ES-I3 (cell line): ENCODE measurements around the gene CCDC51.
A peak's percentile ranks its signal among the peaks of the same experiment; 100 is the strongest.
"Not testable (repeated sequence)": the region's sequence is repeated elsewhere in the genome, so short reads cannot be mapped to it uniquely, and the experiment has no call there.

Experiments
- H3K36me3 ChIP-seq: 2 replicates; pipeline ENCODE4 v1.6.1; 2013; ENCODE audit warnings: mild to moderate bottlenecking, low read length, control low read depth, moderate library complexity; ENCODE audit not compliant: insufficient read depth
- H3K4me1 ChIP-seq: 2 replicates; pipeline ENCODE4 v1.6.1; 2013; ENCODE audit warnings: mild to moderate bottlenecking, control low read depth, low read length; ENCODE audit not compliant: insufficient read depth
- H3K9ac ChIP-seq: 2 replicates; pipeline ENCODE4 v1.6.1; 2013; ENCODE audit warnings: low read depth, mild to moderate bottlenecking, low read length, moderate library complexity
- H3K9me3 ChIP-seq: 2 replicates; pipeline ENCODE4 v1.6.1; 2013; ENCODE audit warnings: mild to moderate bottlenecking, low read length, moderate library complexity; ENCODE audit not compliant: control insufficient read depth, insufficient read depth

CCDC51 gene

GRCh38 chr3:48470286-48470685, 30.4 kb upstream of the CCDC51 start:
- Histone ChIP-seq H3K36me3 (peaks cover 7% of the 10 kb centered on the region), H3K9me3 (no peaks in the 10 kb centered on the region), H3K4me1 (peaks cover 20% of the 10 kb centered on the region), H3K9ac (no peak overlapping the region)

- Histone ChIP-seq H3K9ac (no peak overlapping the region), H3K9me3 (no peaks in the 10 kb centered on the region), H3K4me1 (peaks cover 15% of the 10 kb centered on the region; the same call in 1 of the 2 replicates), H3K36me3 (peaks cover 7% of the 10 kb centered on the region)
Observed at GRCh38 chr3:48469046-48469915, 29.4 kb upstream of the CCDC51 start.

GRCh38 chr3:48468329-48468731, 28.4 kb upstream of the CCDC51 start:
- peaks cover 7% of the 10 kb centered on the region for H3K36me3 ChIP-seq
- peaks cover 10% of the 10 kb centered on the region; the same call in 1 of the 2 replicates for H3K4me1 ChIP-seq
- H3K9me3 ChIP-seq, result no peaks in the 10 kb centered on the region
- no peak overlapping the region for H3K9ac ChIP-seq

GRCh38 chr3:48467473-48468267, 27.8 kb upstream of the CCDC51 start:
- Histone ChIP-seq H3K36me3 (peaks cover 7% of the 10 kb centered on the region), H3K9ac (no peak overlapping the region), H3K9me3 (no peaks in the 10 kb centered on the region), H3K4me1 (peaks cover 10% of the 10 kb centered on the region; the same call in 1 of the 2 replicates)

- H3K36me3 ChIP-seq, result peaks cover 7% of the 10 kb centered on the region
- no peaks in the 10 kb centered on the region for H3K9me3 ChIP-seq
- no peak overlapping the region for H3K9ac ChIP-seq
- H3K4me1 ChIP-seq, result peaks cover 10% of the 10 kb centered on the region; the same call in 1 of the 2 replicates
Observed at GRCh38 chr3:48467110-48467454, 27.2 kb upstream of the CCDC51 start.

GRCh38 chr3:48466386-48467109, 26.6 kb upstream of the CCDC51 start:
- H3K36me3 ChIP-seq, result peaks cover 7% of the 10 kb centered on the region
- H3K9me3 ChIP-seq, result no peaks in the 10 kb centered on the region
- peak overlapping the region; percentile 21; the same call in 1 of the 2 replicates for H3K9ac ChIP-seq
- peaks cover 10% of the 10 kb centered on the region; the same call in 1 of the 2 replicates for H3K4me1 ChIP-seq

- Histone ChIP-seq H3K9ac (peak overlapping the region; percentile 21; the same call in 1 of the 2 replicates), H3K4me1 (peaks cover 10% of the 10 kb centered on the region; the same call in 1 of the 2 replicates), H3K36me3 (peaks cover 7% of the 10 kb centered on the region), H3K9me3 (no peaks in the 10 kb centered on the region)
Observed at GRCh38 chr3:48465531-48466378, 25.8 kb upstream of the CCDC51 start.

GRCh38 chr3:48465237-48465530, 25.3 kb upstream of the CCDC51 start:
- Histone ChIP-seq H3K4me1 (peaks cover 10% of the 10 kb centered on the region; the same call in 1 of the 2 replicates), H3K36me3 (peaks cover 11% of the 10 kb centered on the region), H3K9ac (no peak overlapping the region), H3K9me3 (no peaks in the 10 kb centered on the region)

- Histone ChIP-seq H3K36me3 (peaks cover 15% of the 10 kb centered on the region), H3K9ac (no peak overlapping the region), H3K9me3 (no peaks in the 10 kb centered on the region), H3K4me1 (peaks cover 10% of the 10 kb centered on the region; the same call in 1 of the 2 replicates)
Observed at GRCh38 chr3:48464713-48465221, 24.8 kb upstream of the CCDC51 start.

- Histone ChIP-seq H3K4me1 (peaks cover 10% of the 10 kb centered on the region; the same call in 1 of the 2 replicates), H3K9ac (no peak overlapping the region), H3K36me3 (peaks cover 25% of the 10 kb centered on the region), H3K9me3 (no peaks in the 10 kb centered on the region)
Observed at GRCh38 chr3:48463703-48464102, 23.8 kb upstream of the CCDC51 start.

- H3K9ac ChIP-seq, H3K9me3 ChIP-seq: not testable (repeated sequence)
- H3K36me3 ChIP-seq, result peaks cover 19% of the 10 kb centered on the region
- peaks cover 10% of the 10 kb centered on the region; the same call in 1 of the 2 replicates for H3K4me1 ChIP-seq
Observed at GRCh38 chr3:48461767-48462166, 21.8 kb upstream of the CCDC51 start.

GRCh38 chr3:48460517-48460902, 20.6 kb upstream of the CCDC51 start:
- no peak overlapping the region for H3K9ac ChIP-seq
- H3K36me3 ChIP-seq, result peaks cover 21% of the 10 kb centered on the region
- no peaks in the 10 kb centered on the region for H3K4me1 ChIP-seq
- no peaks in the 10 kb centered on the region for H3K9me3 ChIP-seq

- peaks cover 24% of the 10 kb centered on the region for H3K36me3 ChIP-seq
- no peak overlapping the region for H3K9ac ChIP-seq
- H3K9me3 ChIP-seq, result no peaks in the 10 kb centered on the region
- no peaks in the 10 kb centered on the region for H3K4me1 ChIP-seq
Observed at GRCh38 chr3:48459773-48460516, 20.0 kb upstream of the CCDC51 start.
